ENCODE data around the gene KBTBD7. TPM values are rescaled to one million over a fixed set of nuclear protein-coding genes. Genes with fewer than 3 reads are reported as not detected.

The KBTBD7 gene
- total RNA-seq, 1 experiment from 2014 or later: 6.2 TPM

DNA sequence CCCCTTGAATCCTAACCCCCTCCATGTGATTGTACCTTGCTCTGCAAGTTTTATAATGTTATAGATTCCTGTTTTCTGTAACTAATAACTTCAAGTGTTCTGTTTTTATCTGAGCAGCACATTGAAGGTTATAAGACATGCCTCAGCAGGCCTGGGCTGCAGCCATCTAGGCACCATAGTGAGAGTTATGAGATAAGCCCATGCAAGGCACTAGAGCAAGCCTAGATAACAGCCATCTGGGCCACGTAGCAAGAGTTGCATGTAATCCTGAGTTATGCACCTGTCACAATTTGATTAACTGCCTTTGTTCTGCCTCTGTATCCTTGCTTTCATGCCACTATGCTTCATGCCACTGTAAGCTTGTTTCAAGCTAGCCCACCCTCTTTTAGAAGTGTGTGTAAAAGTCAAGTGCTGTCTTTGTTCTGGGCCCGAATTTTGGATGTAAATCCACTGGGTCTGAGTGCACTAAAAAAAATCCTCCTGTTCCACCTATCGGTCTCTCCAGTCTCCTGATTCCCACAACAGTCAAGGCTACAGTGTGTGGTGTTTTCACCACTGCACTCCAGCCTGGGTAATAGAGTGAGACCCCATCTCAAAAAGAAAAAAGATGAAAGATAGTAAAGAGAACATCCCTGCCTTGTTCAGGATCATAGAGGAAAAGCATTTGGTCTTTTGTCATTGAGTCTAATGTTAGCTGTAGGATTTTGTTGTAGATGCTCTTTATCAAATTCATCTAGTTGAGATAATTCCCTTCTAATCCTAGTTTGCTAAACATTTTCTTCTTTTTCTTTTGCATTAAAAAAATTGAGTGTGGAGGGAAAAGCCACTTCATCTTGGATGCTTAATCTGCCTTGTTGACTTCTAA lies 45.7 kb downstream of the KBTBD7 start:
- Histone ChIP-seq H3K9me3 (ENCODE audit: control insufficient read depth in 1 of 2, insufficient read depth in 1 of 2, low read depth in 1 of 2, low read length in 2 of 2) (peaks cover 41 to 45% of the 10 kb centered on the region in 2 experiments), H3K36me3 (ENCODE audit: control insufficient read depth in 1 of 2, insufficient read depth in 2 of 2, low read length in 2 of 2) (peaks cover 0 to 19% of the 10 kb centered on the region in 2 experiments; a peak in 1 of 4 replicates), H4K20me1 (ENCODE audit: insufficient read depth) (no peaks in the 10 kb centered on the region), H3K9me2 (ENCODE audit: insufficient read depth) (no peaks in the 10 kb centered on the region), H2AFZ (ENCODE audit: low read depth, low read length, poor library complexity, severe bottlenecking) (no peak overlapping the region), H3K27me3 (ENCODE audit: insufficient read depth, low read length) (no peaks in the 10 kb centered on the region), H3K4me2 (ENCODE audit: low read length) (no peak overlapping the region), H3K4me1 (ENCODE audit: control insufficient read depth in 1 of 2, insufficient read depth in 2 of 2, low read length in 2 of 2) (0 out of 4 replicates have a peak, but pooled peaks cover 0 to 3% of the 10 kb centered on the region in 2 experiments), H3K27ac (ENCODE audit: low read depth, low read length) (no peak overlapping the region), H3K9ac (ENCODE audit: low read length) (no peak overlapping the region), H3K79me2 (ENCODE audit: insufficient read depth, low read length) (no peaks in the 10 kb centered on the region), H3K4me3 (replicated peaks in 1 of 2; ENCODE audit: low read depth in 1 of 2, low read length in 2 of 2) (no peak overlapping the region)
- no peak for DNase-seq (ENCODE audit: low read depth, low spot score)
- TF ChIP-seq, protein P1, sequence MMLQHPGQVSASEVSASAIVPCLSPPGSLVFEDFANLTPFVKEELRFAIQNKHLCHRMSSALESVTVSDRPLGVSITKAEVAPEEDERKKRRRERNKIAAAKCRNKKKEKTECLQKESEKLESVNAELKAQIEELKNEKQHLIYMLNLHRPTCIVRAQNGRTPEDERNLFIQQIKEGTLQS (IDR thresholded peaks at IDR 0.05): no peak
- peak; percentile 99 for TF ChIP-seq CBX3 (IDR thresholded peaks at IDR 0.05; ENCODE audit: low read depth)
- ChIA-PET POLR2A (no interaction called here), RAD21 (ENCODE audit: low non-redundant PET in 1 of 2, low total read pairs in 2 of 2, uncharacterized antibody in 2 of 2, unreplicated experiment in 2 of 2) (no interaction called here), CTCF (no interaction called here)
- BruUV-seq (replicated peaks): no TSS peak
- intact Hi-C loops (cut with micrococcal nuclease): no loop called here
- ATAC-seq: no peak

DNA sequence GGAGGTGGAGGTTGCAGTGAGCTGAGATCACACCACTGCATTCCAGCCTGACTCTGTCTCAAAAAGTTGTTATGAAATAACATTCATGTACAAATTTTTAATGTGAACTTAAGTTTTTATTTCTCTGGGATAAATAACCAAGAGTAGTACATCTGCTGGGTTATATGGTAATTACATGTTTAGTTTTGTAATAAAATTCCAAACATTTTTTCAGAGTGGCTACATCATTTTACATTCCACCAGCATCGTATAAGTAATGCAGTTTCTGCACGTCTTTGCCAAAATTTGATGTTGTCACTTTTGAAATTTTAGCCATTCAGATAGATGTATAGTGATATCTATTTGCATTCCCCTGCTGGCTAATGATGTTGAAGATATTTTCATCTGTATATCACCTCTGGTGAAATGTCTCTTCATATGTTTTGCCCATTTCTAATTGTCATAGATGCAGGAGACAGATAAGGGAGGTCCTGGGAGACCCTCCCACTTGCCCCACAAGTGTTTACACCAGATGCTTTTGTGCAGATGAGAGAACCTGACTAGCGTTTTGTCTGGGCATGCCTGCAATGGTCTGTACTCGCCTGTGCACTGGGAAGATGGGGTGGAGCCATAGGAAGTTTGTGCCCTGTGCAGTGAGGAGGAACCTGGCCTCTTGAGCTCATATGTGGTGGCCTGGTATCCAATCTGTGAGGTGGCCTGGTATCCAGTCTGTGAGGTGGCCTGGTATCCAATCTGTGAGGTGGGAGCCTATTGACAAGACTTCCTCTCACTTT lies 49.0 kb downstream of the KBTBD7 start:
- ChIA-PET CTCF (no interaction called here), POLR2A (no interaction called here), RAD21 (ENCODE audit: low non-redundant PET in 1 of 2, low total read pairs in 2 of 2, uncharacterized antibody in 2 of 2, unreplicated experiment in 2 of 2) (no interaction called here)
- no TSS peak for BruUV-seq (replicated peaks)
- H3K4me1 ChIP-seq (ENCODE audit: control insufficient read depth in 1 of 2, insufficient read depth in 2 of 2, low read length in 2 of 2): 0 out of 4 replicates have a peak, but pooled peaks cover 0 to 3% of the 10 kb centered on the region in 2 experiments
- H3K27ac ChIP-seq (ENCODE audit: low read depth, low read length): no peak overlapping the region
- DNase-seq (ENCODE audit: low read depth, low spot score): no peak
- no peaks in the 10 kb centered on the region for H3K27me3 ChIP-seq (ENCODE audit: insufficient read depth, low read length)
- no peaks in the 10 kb centered on the region; the same call in 1 of the 2 replicates for H3K9me2 ChIP-seq (ENCODE audit: insufficient read depth)
- no peak overlapping the region for H3K9ac ChIP-seq (ENCODE audit: low read length)
- H3K36me3 ChIP-seq (ENCODE audit: control insufficient read depth in 1 of 2, insufficient read depth in 2 of 2, low read length in 2 of 2): peaks cover 0 to 15% of the 10 kb centered on the region in 2 experiments; a peak in 1 of 4 replicates
- no peak overlapping the region for H3K4me2 ChIP-seq (ENCODE audit: low read length)
- H3K4me3 ChIP-seq (replicated peaks in 1 of 2; ENCODE audit: low read depth in 1 of 2, low read length in 2 of 2): no peak overlapping the region
- H3K79me2 ChIP-seq (ENCODE audit: insufficient read depth, low read length): no peaks in the 10 kb centered on the region
- intact Hi-C loops (cut with micrococcal nuclease): no loop called here
- no peak overlapping the region for H2AFZ ChIP-seq (ENCODE audit: low read depth, low read length, poor library complexity, severe bottlenecking)
- no peak for ATAC-seq
- no peaks in the 10 kb centered on the region for H4K20me1 ChIP-seq (ENCODE audit: insufficient read depth)
- H3K9me3 ChIP-seq (ENCODE audit: control insufficient read depth in 1 of 2, insufficient read depth in 1 of 2, low read depth in 1 of 2, low read length in 2 of 2): peaks cover 21 to 26% of the 10 kb centered on the region in 2 experiments; a peak in 3 of 4 replicates
- TF ChIP-seq ELF1 (IDR thresholded peaks at IDR 0.05; ENCODE audit: borderline replicate concordance, low read depth) (no peak), MAX (IDR thresholded peaks at IDR 0.05) (no peak), SP1 (IDR thresholded peaks at IDR 0.05; ENCODE audit: low read depth) (no peak), FOSL1 (IDR thresholded peaks at IDR 0.05; ENCODE audit: low read depth) (no peak), EZH2phosphoT487 (IDR thresholded peaks at IDR 0.05; ENCODE audit: borderline replicate concordance) (no peak), EZH2 (IDR thresholded peaks at IDR 0.05) (no peak), ZBTB33 (IDR thresholded peaks at IDR 0.05; ENCODE audit: extremely low read depth, insufficient replicate concordance, low read length) (no peak), CEBPB (IDR thresholded peaks at IDR 0.05; ENCODE audit: low read depth) (no peak), REST (IDR thresholded peaks at IDR 0.05; ENCODE audit: low read depth) (no peak), SIN3A (IDR thresholded peaks at IDR 0.05; ENCODE audit: low read depth) (no peak)

Measured in HCT116 (cell line).